Measurements from ENCODE around the gene LIMK2. TPM values are rescaled to one million over a fixed set of nuclear protein-coding genes. Genes with fewer than 3 reads are reported as not detected.
"Not testable (repeated sequence)": the region's sequence is repeated elsewhere in the genome, so short reads cannot be mapped to it uniquely, and the experiment has no call there.

Gene LIMK2
- total RNA-seq, 1 donor, result 25.0 TPM

GRCh38 chr22:31313366-31314147 lies 101.5 kb downstream of the LIMK2 start:
- H3K27ac ChIP-seq (ENCODE audit: low read depth, low read length), result no peak overlapping the region

DNA sequence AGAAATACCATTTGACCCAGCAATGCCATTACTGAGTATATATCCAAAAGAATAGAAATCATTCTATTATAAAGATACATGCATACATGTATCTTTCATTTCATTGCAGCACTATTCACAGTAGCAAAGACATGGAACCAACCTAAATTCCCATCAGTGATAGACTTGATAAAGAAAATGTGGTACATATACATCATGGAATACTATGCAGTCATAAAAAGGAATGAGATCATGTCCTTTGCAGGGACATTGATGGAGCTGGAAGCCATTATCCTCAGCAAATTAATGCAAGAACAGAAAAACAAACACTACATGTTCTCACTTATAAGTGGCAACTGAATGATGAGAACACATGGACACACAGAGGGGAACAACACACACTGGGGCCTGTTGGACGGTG lies 102.1 kb downstream of the LIMK2 start:
- not testable (repeated sequence) for H3K79me2 ChIP-seq (ENCODE audit: insufficient read depth, low read length); H3K27me3 ChIP-seq (ENCODE audit: insufficient read depth, low read length); H3K4me1 ChIP-seq (ENCODE audit: insufficient read depth, low read length); H3K4me3 ChIP-seq (ENCODE audit: insufficient read depth, low read length); H3K27ac ChIP-seq (ENCODE audit: low read depth, low read length); H3K9me3 ChIP-seq (ENCODE audit: low read depth, low read length); H4K20me1 ChIP-seq (ENCODE audit: insufficient read depth, low read length); H2AFZ ChIP-seq (ENCODE audit: low read length); DNase-seq (ENCODE audit: insufficient read length, low spot score, missing footprints); H3K4me2 ChIP-seq (ENCODE audit: insufficient read depth, low read length); H3K36me3 ChIP-seq (ENCODE audit: insufficient read depth, low read length)

More at GRCh38 chr22:31313366-31314147, 101.5 kb downstream of the LIMK2 start:
- Histone ChIP-seq H4K20me1 (ENCODE audit: insufficient read depth, low read length) (no peaks in the 10 kb centered on the region), H3K9me3 (ENCODE audit: low read depth, low read length) (peaks cover 2% of the 10 kb centered on the region), H3K4me2 (ENCODE audit: insufficient read depth, low read length) (peak overlapping the region; percentile 47), H3K27me3 (ENCODE audit: insufficient read depth, low read length) (no peaks in the 10 kb centered on the region), H3K4me1 (ENCODE audit: insufficient read depth, low read length) (peaks cover 4% of the 10 kb centered on the region), H2AFZ (ENCODE audit: low read length) (peak overlapping the region; percentile 85), H3K79me2 (ENCODE audit: insufficient read depth, low read length) (no peaks in the 10 kb centered on the region), H3K4me3 (ENCODE audit: insufficient read depth, low read length) (peak overlapping the region; percentile 9), H3K36me3 (ENCODE audit: insufficient read depth, low read length) (no peaks in the 10 kb centered on the region)
- TF ChIP-seq CTCF (IDR thresholded peaks at IDR 0.05; ENCODE audit: extremely low read depth, low read depth, low read length), result peak; percentile 92
- DNase-seq (ENCODE audit: insufficient read length, low spot score, missing footprints), result peak; percentile 89

GRCh38 chr22:31321421-31321820 lies 109.3 kb downstream of the LIMK2 start:
- no peak overlapping the region for H2AFZ ChIP-seq (ENCODE audit: low read length)
- H3K27me3 ChIP-seq (ENCODE audit: insufficient read depth, low read length), result no peaks in the 10 kb centered on the region
- no peak for TF ChIP-seq CTCF (IDR thresholded peaks at IDR 0.05; ENCODE audit: extremely low read depth, low read depth, low read length)
- no peaks in the 10 kb centered on the region for H3K79me2 ChIP-seq (ENCODE audit: insufficient read depth, low read length)
- DNase-seq (ENCODE audit: insufficient read length, low spot score, missing footprints), result no peak
- H3K4me1 ChIP-seq (ENCODE audit: insufficient read depth, low read length), result no peaks in the 10 kb centered on the region
- H3K4me3 ChIP-seq (ENCODE audit: insufficient read depth, low read length), result no peak overlapping the region
- H3K27ac ChIP-seq (ENCODE audit: low read depth, low read length), result no peak overlapping the region
- no peaks in the 10 kb centered on the region for H3K9me3 ChIP-seq (ENCODE audit: low read depth, low read length)
- no peak overlapping the region for H3K4me2 ChIP-seq (ENCODE audit: insufficient read depth, low read length)
- H4K20me1 ChIP-seq (ENCODE audit: insufficient read depth, low read length), result no peaks in the 10 kb centered on the region
- H3K36me3 ChIP-seq (ENCODE audit: insufficient read depth, low read length), result peaks cover 5% of the 10 kb centered on the region

DNA sequence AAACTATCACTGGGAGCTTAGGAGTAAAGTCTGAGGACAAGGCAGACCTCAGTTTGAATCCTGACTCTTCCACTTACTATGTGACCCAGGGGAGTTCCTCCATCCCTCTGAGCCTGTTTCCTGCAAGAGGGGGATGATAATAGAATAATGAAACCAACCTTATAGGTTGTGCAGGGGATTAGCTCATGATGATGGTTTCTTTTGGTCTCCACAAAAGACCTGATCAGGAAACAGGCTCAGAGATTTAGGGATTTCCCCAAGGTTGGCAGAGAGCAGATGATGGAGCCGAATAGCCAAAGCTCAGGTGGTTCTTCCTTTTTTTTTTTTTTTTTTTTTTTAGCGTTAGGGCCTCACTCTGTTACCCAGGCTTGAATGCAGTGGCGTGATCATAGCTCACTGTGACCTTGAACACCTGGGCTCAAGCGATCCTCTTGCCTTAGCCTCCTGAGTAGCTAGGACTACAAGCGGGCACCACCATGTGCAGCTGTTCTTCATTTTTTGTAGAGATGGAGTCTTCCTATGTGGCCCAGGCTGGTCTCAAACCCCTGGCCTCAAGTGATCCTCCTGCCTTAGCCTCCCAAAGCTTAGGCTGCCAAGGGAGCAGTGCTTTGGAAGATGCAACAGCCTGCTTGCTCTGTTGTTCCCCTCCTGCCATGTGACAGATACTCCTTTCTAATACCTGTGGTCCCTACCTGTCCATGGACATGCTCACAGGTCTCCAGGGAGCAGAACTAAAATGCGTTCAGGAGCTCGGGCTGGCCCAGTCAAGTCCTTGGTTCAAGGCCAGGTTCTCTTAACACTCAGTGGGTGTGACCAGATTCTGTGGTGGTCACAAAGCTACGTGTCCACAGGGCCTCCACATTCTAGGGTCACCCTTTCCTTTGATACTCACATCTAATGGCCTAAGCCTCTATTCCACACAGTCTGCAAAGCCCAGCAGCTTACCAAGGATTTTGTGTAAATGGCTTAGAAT lies 111.8 kb downstream of the LIMK2 start:
- H4K20me1 ChIP-seq (ENCODE audit: insufficient read depth, low read length), result no peaks in the 10 kb centered on the region
- H3K27ac ChIP-seq (ENCODE audit: low read depth, low read length), result no peak overlapping the region
- no peak overlapping the region for H3K4me2 ChIP-seq (ENCODE audit: insufficient read depth, low read length)
- no peak overlapping the region for H2AFZ ChIP-seq (ENCODE audit: low read length)
- peaks cover 14% of the 10 kb centered on the region for H3K36me3 ChIP-seq (ENCODE audit: insufficient read depth, low read length)
- no peaks in the 10 kb centered on the region for H3K4me1 ChIP-seq (ENCODE audit: insufficient read depth, low read length)
- no peak for TF ChIP-seq CTCF (IDR thresholded peaks at IDR 0.05; ENCODE audit: extremely low read depth, low read depth, low read length)
- no peaks in the 10 kb centered on the region for H3K27me3 ChIP-seq (ENCODE audit: insufficient read depth, low read length)
- no peaks in the 10 kb centered on the region for H3K9me3 ChIP-seq (ENCODE audit: low read depth, low read length)
- H3K4me3 ChIP-seq (ENCODE audit: insufficient read depth, low read length), result no peak overlapping the region
- DNase-seq (ENCODE audit: insufficient read length, low spot score, missing footprints), result no peak
- no peaks in the 10 kb centered on the region for H3K79me2 ChIP-seq (ENCODE audit: insufficient read depth, low read length)
